Osteoblast (primary cell): ENCODE data around the gene MAGEA10. TPM values are rescaled to one million over a fixed set of nuclear protein-coding genes. Genes with fewer than 3 reads are reported as not detected.

Source experiments
- DNase-seq: peaks from one replicate; pipeline ENCODE4 v3.0.0; 2011; ENCODE audit warnings: low spot score, mixed read lengths; ENCODE audit not compliant: insufficient read length; ENCODE audit errors: missing footprints
- H2AFZ ChIP-seq: 2 replicates; pipeline ENCODE4 v1.6.0; 2011; ENCODE audit warnings: mild to moderate bottlenecking, low read length
- H3K27ac ChIP-seq: 2 replicates; pipeline ENCODE4 v1.5.1; 2011; ENCODE audit warnings: mild to moderate bottlenecking, low read depth, low read length, moderate library complexity
- H3K27me3 ChIP-seq: 2 replicates; pipeline ENCODE4 v1.6.0; 2012; ENCODE audit warnings: mild to moderate bottlenecking, control low read depth, inconsistent platforms, low read length, moderate library complexity; ENCODE audit not compliant: insufficient read depth
- H3K36me3 ChIP-seq: 2 replicates; pipeline ENCODE4 v1.5.1; 2011; ENCODE audit warnings: mild to moderate bottlenecking, low read length, control low read depth, moderate library complexity; ENCODE audit not compliant: insufficient read depth
- H3K4me1 ChIP-seq: 2 replicates; pipeline ENCODE4 v1.5.1; 2011; ENCODE audit warnings: mild to moderate bottlenecking, low read length, control low read depth, moderate library complexity; ENCODE audit not compliant: insufficient read depth
- H3K4me2 ChIP-seq: 2 replicates; pipeline ENCODE4 v1.6.0; 2011; ENCODE audit warnings: mild to moderate bottlenecking, low read length; ENCODE audit not compliant: insufficient read depth
- H3K4me3 ChIP-seq: fragments of 200-600 bp; sonication (generic); 3 replicates; pipeline ENCODE4 v1.5.1; 2012; ENCODE audit warnings: mild to moderate bottlenecking, low read length, inconsistent platforms; ENCODE audit not compliant: insufficient read depth
- H3K79me2 ChIP-seq: 2 replicates; pipeline ENCODE4 v1.6.0; 2012; ENCODE audit warnings: mild to moderate bottlenecking, low read length, control low read depth, inconsistent platforms; ENCODE audit not compliant: insufficient read depth
- H3K9me3 ChIP-seq: 2 replicates; pipeline ENCODE4 v1.5.1; 2011; ENCODE audit warnings: low read depth, low read length, control low read depth
- H4K20me1 ChIP-seq: 2 replicates; pipeline ENCODE4 v1.6.0; 2012; ENCODE audit warnings: mild to moderate bottlenecking, low read length, control low read depth; ENCODE audit not compliant: insufficient read depth
- CTCF ChIP-seq: IDR thresholded peaks from 2 replicates; pipeline ENCODE4 v1.5.1; 2011; ENCODE audit warnings: mild to moderate bottlenecking, low read depth, low read length, moderate library complexity; ENCODE audit errors: extremely low read depth
- total RNA-seq: library from RNA; depleted of rRNA; stranded (reverse); fragments of >200 nt; gene quantifications from 2 replicates; pipeline ENCODE4 v1.2.3, GENCODE V29; 2012

The MAGEA10 gene
- total RNA-seq, 1 donor = not detected

- no peaks in the 10 kb centered on the region for H3K9me3 ChIP-seq
Measured at GRCh38 chrX:152170621-152171020, 32.2 kb upstream of the MAGEA10 start.

GRCh38 chrX:152165033-152165743 is 26.8 kb upstream of the MAGEA10 start:
- H3K79me2 ChIP-seq = no peaks in the 10 kb centered on the region
- H2AFZ ChIP-seq = no peak overlapping the region
- H3K4me2 ChIP-seq = no peak overlapping the region
- H3K27me3 ChIP-seq = no peaks in the 10 kb centered on the region
- H3K36me3 ChIP-seq = no peaks in the 10 kb centered on the region
- H3K9me3 ChIP-seq = no peaks in the 10 kb centered on the region
- H3K27ac ChIP-seq = no peak overlapping the region
- H4K20me1 ChIP-seq = no peaks in the 10 kb centered on the region
- H3K4me1 ChIP-seq = no peaks in the 10 kb centered on the region
- no peak for TF ChIP-seq CTCF
- no peak for DNase-seq
- no peak overlapping the region for H3K4me3 ChIP-seq

More at GRCh38 chrX:152170621-152171020, 32.2 kb upstream of the MAGEA10 start:
- Histone ChIP-seq H3K27ac (no peak overlapping the region), H3K4me3 (no peak overlapping the region), H3K27me3 (no peaks in the 10 kb centered on the region), H3K4me2 (no peak overlapping the region), H3K4me1 (no peaks in the 10 kb centered on the region), H3K79me2 (no peaks in the 10 kb centered on the region), H2AFZ (no peak overlapping the region), H4K20me1 (no peaks in the 10 kb centered on the region), H3K36me3 (no peaks in the 10 kb centered on the region)
- peak; percentile 21 for DNase-seq
- TF ChIP-seq CTCF = no peak

- H3K4me3 ChIP-seq = no peak overlapping the region
- H3K4me1 ChIP-seq = no peaks in the 10 kb centered on the region
- TF ChIP-seq CTCF = no peak
- no peak overlapping the region for H3K4me2 ChIP-seq
- no peaks in the 10 kb centered on the region for H4K20me1 ChIP-seq
- no peaks in the 10 kb centered on the region for H3K9me3 ChIP-seq
- no peak for DNase-seq
- no peaks in the 10 kb centered on the region for H3K36me3 ChIP-seq
- H3K79me2 ChIP-seq = no peaks in the 10 kb centered on the region
- H3K27me3 ChIP-seq = no peaks in the 10 kb centered on the region
- H3K27ac ChIP-seq = no peak overlapping the region
- no peak overlapping the region for H2AFZ ChIP-seq
Measured at GRCh38 chrX:152157042-152157441, 18.7 kb upstream of the MAGEA10 start.

- no peaks in the 10 kb centered on the region for H3K4me1 ChIP-seq
- TF ChIP-seq CTCF = no peak
- no peaks in the 10 kb centered on the region for H4K20me1 ChIP-seq
- H3K9me3 ChIP-seq = no peaks in the 10 kb centered on the region
- no peaks in the 10 kb centered on the region for H3K79me2 ChIP-seq
- H3K4me2 ChIP-seq = no peak overlapping the region
- no peak overlapping the region for H3K27ac ChIP-seq
- H3K27me3 ChIP-seq = no peaks in the 10 kb centered on the region
- H3K36me3 ChIP-seq = no peaks in the 10 kb centered on the region
- H3K4me3 ChIP-seq = no peak overlapping the region
- no peak for DNase-seq
- H2AFZ ChIP-seq = no peak overlapping the region
Measured at GRCh38 chrX:152155766-152156310, 17.5 kb upstream of the MAGEA10 start.
